ENCODE data around the gene PGAM5. TPM values are rescaled to one million over a fixed set of nuclear protein-coding genes. Genes with fewer than 3 reads are reported as not detected.

Gene PGAM5
- total RNA-seq, 2 experiments from 2014 or later, result 12.8 to 15.1 TPM

DNA sequence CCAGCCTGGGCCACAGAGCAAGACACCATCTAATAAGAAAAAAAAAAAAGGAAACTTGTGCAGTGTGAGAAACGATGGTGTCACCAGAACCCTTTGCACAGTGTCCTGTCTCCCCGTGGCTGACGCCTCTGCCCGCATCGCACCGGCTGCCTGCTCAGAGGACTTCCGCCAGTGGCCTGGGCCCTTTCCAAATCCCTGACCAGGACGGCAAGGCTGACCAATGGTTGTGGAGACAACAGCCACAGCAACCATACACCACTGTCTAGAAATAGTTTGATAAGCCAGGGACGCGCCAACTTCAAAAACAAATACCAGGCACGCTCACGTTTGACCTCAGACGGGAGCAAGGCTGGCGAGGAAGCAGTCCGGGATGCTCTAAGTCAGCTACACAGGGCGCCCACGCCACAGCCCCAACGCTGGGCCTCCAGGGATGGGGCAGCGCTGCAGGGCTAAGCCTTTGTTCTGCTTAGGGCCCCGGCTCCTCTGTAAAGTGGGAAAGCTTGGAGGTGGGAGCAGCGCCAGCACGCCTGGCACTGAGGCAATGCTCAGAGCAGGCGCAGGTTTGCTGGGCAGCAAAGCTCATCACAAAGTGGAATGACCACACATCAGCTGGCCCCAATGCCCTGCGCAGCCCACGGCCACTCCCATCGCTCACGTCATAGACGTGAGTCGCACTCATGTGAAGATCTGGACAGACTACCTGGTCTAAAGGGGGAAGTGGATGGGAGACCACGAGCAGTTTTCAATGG is 12.5 kb downstream of the PGAM5 start:
- H3K4me3 ChIP-seq (ENCODE audit: low read length), result no peak overlapping the region
- H3K4me3 Mint-ChIP-seq, result no peak overlapping the region
- H3K27me3 Mint-ChIP-seq, result no peaks in the 10 kb centered on the region
- no peak overlapping the region for H3K27ac ChIP-seq (ENCODE audit: low read depth in 1 of 2, low read length in 2 of 2)
- ATAC-seq (ENCODE audit: poor library complexity) (no peak), DNase-seq (peak in 1 of 14 experiments; percentile 12)
- no peak overlapping the region for H3K27ac Mint-ChIP-seq
- H3K36me3 ChIP-seq (ENCODE audit: insufficient read depth, low read length), result peaks cover 82% of the 10 kb centered on the region
- no peaks in the 10 kb centered on the region for H3K4me1 Mint-ChIP-seq (ENCODE audit: low read depth)
- no peaks in the 10 kb centered on the region for H3K9me3 Mint-ChIP-seq
- intact Hi-C loops (cut with DNase I, micrococcal nuclease), result no loop called here
- ChIA-PET CTCF (no interaction called here), POLR2A (no interaction called here)
- H3K36me3 Mint-ChIP-seq (ENCODE audit: low read depth), result peaks cover 75% of the 10 kb centered on the region
- no peaks in the 10 kb centered on the region for H3K4me1 ChIP-seq (ENCODE audit: insufficient read depth, low read length)
- TF ChIP-seq, protein P1, sequence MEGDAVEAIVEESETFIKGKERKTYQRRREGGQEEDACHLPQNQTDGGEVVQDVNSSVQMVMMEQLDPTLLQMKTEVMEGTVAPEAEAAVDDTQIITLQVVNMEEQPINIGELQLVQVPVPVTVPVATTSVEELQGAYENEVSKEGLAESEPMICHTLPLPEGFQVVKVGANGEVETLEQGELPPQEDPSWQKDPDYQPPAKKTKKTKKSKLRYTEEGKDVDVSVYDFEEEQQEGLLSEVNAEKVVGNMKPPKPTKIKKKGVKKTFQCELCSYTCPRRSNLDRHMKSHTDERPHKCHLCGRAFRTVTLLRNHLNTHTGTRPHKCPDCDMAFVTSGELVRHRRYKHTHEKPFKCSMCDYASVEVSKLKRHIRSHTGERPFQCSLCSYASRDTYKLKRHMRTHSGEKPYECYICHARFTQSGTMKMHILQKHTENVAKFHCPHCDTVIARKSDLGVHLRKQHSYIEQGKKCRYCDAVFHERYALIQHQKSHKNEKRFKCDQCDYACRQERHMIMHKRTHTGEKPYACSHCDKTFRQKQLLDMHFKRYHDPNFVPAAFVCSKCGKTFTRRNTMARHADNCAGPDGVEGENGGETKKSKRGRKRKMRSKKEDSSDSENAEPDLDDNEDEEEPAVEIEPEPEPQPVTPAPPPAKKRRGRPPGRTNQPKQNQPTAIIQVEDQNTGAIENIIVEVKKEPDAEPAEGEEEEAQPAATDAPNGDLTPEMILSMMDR (IDR thresholded peaks at IDR 0.05), result no peak
- H3K9me3 ChIP-seq (ENCODE audit: control insufficient read depth in 1 of 2, insufficient read depth in 1 of 2, low read length in 2 of 2), result no peaks in the 10 kb centered on the region
- no peaks in the 10 kb centered on the region for H3K27me3 ChIP-seq (ENCODE audit: control insufficient read depth in 1 of 2, insufficient read depth in 2 of 2, low read length in 2 of 2)

DNA sequence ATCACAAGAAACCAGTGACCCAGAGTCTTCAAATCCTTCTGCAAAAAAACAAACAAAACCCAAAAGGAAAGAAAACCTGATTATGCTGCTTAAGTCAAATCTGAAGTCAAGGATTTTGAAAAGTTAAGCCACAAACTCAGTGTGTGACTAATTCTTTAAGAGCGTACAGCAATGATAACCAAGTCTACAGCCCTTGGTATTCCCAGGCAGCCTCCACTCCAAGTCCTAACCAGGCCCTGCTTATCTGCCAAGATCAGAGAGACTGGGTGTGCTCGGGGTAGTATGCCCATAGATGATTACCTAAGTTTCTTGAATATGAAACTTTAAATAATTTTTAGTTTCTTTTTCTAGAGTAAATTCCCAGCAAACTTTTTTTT is 13.1 kb downstream of the PGAM5 start:
- Mint-ChIP-seq H3K27ac (no peak overlapping the region), H3K9me3 (no peaks in the 10 kb centered on the region), H3K27me3 (no peaks in the 10 kb centered on the region), H3K4me3 (no peak overlapping the region), H3K4me1 (ENCODE audit: low read depth) (no peaks in the 10 kb centered on the region), H3K36me3 (ENCODE audit: low read depth) (peaks cover 79% of the 10 kb centered on the region)
- DNase-seq, result no peak
- intact Hi-C loops (cut with DNase I, micrococcal nuclease), result no loop called here
- TF ChIP-seq, protein P1 (IDR thresholded peaks at IDR 0.05), result no peak
- Histone ChIP-seq H3K27ac (ENCODE audit: low read depth in 1 of 2, low read length in 2 of 2) (no peak overlapping the region), H3K4me3 (ENCODE audit: low read length) (no peak overlapping the region), H3K36me3 (ENCODE audit: insufficient read depth, low read length) (peaks cover 84% of the 10 kb centered on the region), H3K4me1 (ENCODE audit: insufficient read depth, low read length) (no peaks in the 10 kb centered on the region), H3K9me3 (ENCODE audit: control insufficient read depth in 1 of 2, insufficient read depth in 1 of 2, low read length in 2 of 2) (no peaks in the 10 kb centered on the region), H3K27me3 (ENCODE audit: control insufficient read depth in 1 of 2, insufficient read depth in 2 of 2, low read length in 2 of 2) (no peaks in the 10 kb centered on the region)
- CTCF ChIA-PET, result no interaction called here
- POLR2A ChIA-PET, result no interaction called here
- no peak for ATAC-seq (ENCODE audit: poor library complexity)

DNA sequence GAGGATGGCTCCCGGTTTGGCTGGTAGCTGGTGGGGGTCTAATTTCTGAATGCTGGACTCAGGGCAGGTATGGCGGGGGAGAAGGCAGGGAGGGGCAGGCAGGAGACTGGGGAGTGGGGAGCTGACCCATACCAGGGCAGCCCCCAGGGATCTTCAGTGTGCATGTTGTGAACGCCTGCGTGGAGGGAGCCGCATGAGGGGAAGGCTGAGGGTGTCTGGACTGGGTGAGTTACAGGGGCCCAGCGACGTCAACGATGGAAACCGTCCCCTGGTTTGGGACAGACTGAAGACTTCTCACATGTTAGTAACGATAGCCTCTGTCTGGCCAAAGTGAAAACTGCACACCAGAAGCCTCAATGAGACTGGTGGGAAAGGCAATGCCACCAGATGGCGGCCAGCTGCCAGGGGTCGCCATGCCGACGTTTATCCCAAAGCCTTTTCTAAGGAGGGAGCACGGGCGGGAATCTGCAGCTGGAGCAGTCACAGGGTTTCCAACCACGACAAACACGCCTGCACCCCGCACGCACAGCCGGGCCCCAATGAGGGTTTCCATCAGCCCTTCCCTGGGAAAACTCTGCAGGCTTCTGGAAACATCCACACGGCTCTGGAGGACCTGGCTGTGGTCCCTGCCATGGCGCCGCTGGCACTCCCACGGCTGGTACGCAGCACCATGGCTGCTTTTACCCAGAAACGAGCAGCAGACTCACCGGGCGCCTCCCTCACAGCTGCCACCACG is 14.0 kb downstream of the PGAM5 start:
- ChIA-PET POLR2A (no interaction called here), CTCF (no interaction called here)
- Mint-ChIP-seq H3K4me3 (no peak overlapping the region), H3K36me3 (ENCODE audit: low read depth) (peaks cover 74% of the 10 kb centered on the region), H3K4me1 (ENCODE audit: low read depth) (no peaks in the 10 kb centered on the region), H3K27me3 (no peaks in the 10 kb centered on the region), H3K27ac (no peak overlapping the region), H3K9me3 (no peaks in the 10 kb centered on the region)
- ATAC-seq (ENCODE audit: poor library complexity), result no peak
- TF ChIP-seq, protein P1 (IDR thresholded peaks at IDR 0.05), result no peak
- intact Hi-C loops (cut with DNase I, micrococcal nuclease), result no loop called here
- no peaks in the 10 kb centered on the region for H3K27me3 ChIP-seq (ENCODE audit: control insufficient read depth in 1 of 2, insufficient read depth in 2 of 2, low read length in 2 of 2)
- no peaks in the 10 kb centered on the region for H3K4me1 ChIP-seq (ENCODE audit: insufficient read depth, low read length)
- H3K4me3 ChIP-seq (ENCODE audit: low read length), result no peak overlapping the region
- no peak overlapping the region for H3K27ac ChIP-seq (ENCODE audit: low read depth in 1 of 2, low read length in 2 of 2)
- peak in 1 of 14 experiments; percentile 8 for DNase-seq
- H3K9me3 ChIP-seq (ENCODE audit: control insufficient read depth in 1 of 2, insufficient read depth in 1 of 2, low read length in 2 of 2), result no peaks in the 10 kb centered on the region
- H3K36me3 ChIP-seq (ENCODE audit: insufficient read depth, low read length), result peaks cover 77% of the 10 kb centered on the region
